HL-60/S4 treated with phorbol 12-myristate 13-acetate at 8.2 ng/mL for 4 days and 3 days (cell line): Measurements from ENCODE around the gene C5orf15.
"Not testable (repeated sequence)": the region's sequence is repeated elsewhere in the genome, so short reads cannot be mapped to it uniquely, and the experiment has no call there.

Source experiments
- in situ Hi-C: fragments of 300-500 bp; cut with MboI; formaldehyde crosslinking; loops from 2 replicates; pipeline ENCODE4 v1.15.0; 2022; ENCODE audit warnings: low sequenced_read_pairs

The C5orf15 gene

GRCh38 chr5:133963493-133964128 lies 4.8 kb downstream of the C5orf15 start:
- in situ Hi-C loops, result no loop called here

- in situ Hi-C loops, result no loop called here
Observed at GRCh38 chr5:133962801-133963476, 5.5 kb downstream of the C5orf15 start.

- in situ Hi-C loops, result no loop called here
Observed at GRCh38 chr5:133962131-133962530, 6.3 kb downstream of the C5orf15 start.

GRCh38 chr5:133959643-133960042 lies 8.8 kb downstream of the C5orf15 start:
- in situ Hi-C loops, result no loop called here

- in situ Hi-C loops, result no loop called here
Observed at GRCh38 chr5:133957591-133957990, 10.8 kb downstream of the C5orf15 start.

- in situ Hi-C loops, result no loop called here
Observed at GRCh38 chr5:133957080-133957479, 11.3 kb downstream of the C5orf15 start.

- in situ Hi-C loops, result not testable (repeated sequence)
Observed at GRCh38 chr5:133956196-133956595, 12.2 kb downstream of the C5orf15 start.

GRCh38 chr5:133953568-133954145 lies 14.8 kb downstream of the C5orf15 start:
- in situ Hi-C loops, result no loop called here

GRCh38 chr5:133952729-133953567 lies 15.5 kb downstream of the C5orf15 start:
- in situ Hi-C loops, result no loop called here

GRCh38 chr5:133950821-133951612 lies 17.4 kb downstream of the C5orf15 start:
- in situ Hi-C loops, result no loop called here

GRCh38 chr5:133948721-133949120 lies 19.7 kb downstream of the C5orf15 start:
- in situ Hi-C loops, result no loop called here

GRCh38 chr5:133947431-133947841 lies 21.0 kb downstream of the C5orf15 start:
- in situ Hi-C loops, result no loop called here

GRCh38 chr5:133945568-133945967 lies 22.9 kb downstream of the C5orf15 start:
- in situ Hi-C loops, result no loop called here

GRCh38 chr5:133944263-133945185 lies 23.9 kb downstream of the C5orf15 start:
- in situ Hi-C loops, result no loop called here

- in situ Hi-C loops, result no loop called here
Observed at GRCh38 chr5:133943475-133943817, 25.0 kb downstream of the C5orf15 start.

- in situ Hi-C loops, result no loop called here
Observed at GRCh38 chr5:133942614-133943474, 25.6 kb downstream of the C5orf15 start.

GRCh38 chr5:133941456-133942196 lies 26.8 kb downstream of the C5orf15 start:
- in situ Hi-C loops, result no loop called here

- in situ Hi-C loops, result no loop called here
Observed at GRCh38 chr5:133939668-133940067, 28.8 kb downstream of the C5orf15 start.
